Measurements from ENCODE around the gene CASP7. TPM values are rescaled to one million over a fixed set of nuclear protein-coding genes. Genes with fewer than 3 reads are reported as not detected.
"Not testable (repeated sequence)": the region's sequence is repeated elsewhere in the genome, so short reads cannot be mapped to it uniquely, and the experiment has no call there.

CASP7 gene
- total RNA-seq, 2 donors from 2014 or later, result 9.9 to 18.5 TPM

GRCh38 chr10:113651898-113652297 lies 27.8 kb upstream of the CASP7 start:
- H3K4me1 Mint-ChIP-seq (ENCODE audit: low read depth), result no peaks in the 10 kb centered on the region
- no peaks in the 10 kb centered on the region for H3K36me3 Mint-ChIP-seq (ENCODE audit: insufficient read depth in 2 of 2)
- H3K9me3 Mint-ChIP-seq, result peaks cover 0 to 1% of the 10 kb centered on the region in 2 donors
- H3K27ac Mint-ChIP-seq, result no peak overlapping the region
- DNase-seq (no peak), ATAC-seq (replicated peaks in 1 of 2) (no peak)
- no peak overlapping the region for H3K4me3 Mint-ChIP-seq
- peaks cover 48% of the 10 kb centered on the region for H3K27me3 Mint-ChIP-seq (ENCODE audit: low read depth)

- not testable (repeated sequence) for H3K4me1 Mint-ChIP-seq (ENCODE audit: low read depth); H3K9me3 Mint-ChIP-seq; H3K4me3 Mint-ChIP-seq; H3K36me3 Mint-ChIP-seq (ENCODE audit: insufficient read depth in 2 of 2); DNase-seq; H3K27ac Mint-ChIP-seq; ATAC-seq (replicated peaks in 1 of 2)
- peaks cover 43% of the 10 kb centered on the region for H3K27me3 Mint-ChIP-seq (ENCODE audit: low read depth)
These were observed 27.3 kb upstream of the CASP7 start for GRCh38 chr10:113652456-113652855.

- Mint-ChIP-seq H3K4me3 (no peak overlapping the region), H3K4me1 (ENCODE audit: low read depth) (no peaks in the 10 kb centered on the region), H3K27ac (no peak overlapping the region), H3K9me3 (no peaks in the 10 kb centered on the region), H3K27me3 (ENCODE audit: low read depth) (peaks cover 29% of the 10 kb centered on the region), H3K36me3 (ENCODE audit: insufficient read depth in 2 of 2) (no peaks in the 10 kb centered on the region)
- ATAC-seq (replicated peaks in 1 of 2) (no peak), DNase-seq (no peak)
These were observed 22.8 kb upstream of the CASP7 start for GRCh38 chr10:113656896-113657295.

GRCh38 chr10:113657544-113657943 lies 22.2 kb upstream of the CASP7 start:
- Mint-ChIP-seq H3K4me3 (no peak overlapping the region), H3K27me3 (ENCODE audit: low read depth) (peaks cover 30% of the 10 kb centered on the region), H3K9me3 (no peaks in the 10 kb centered on the region), H3K36me3 (ENCODE audit: insufficient read depth in 2 of 2) (no peaks in the 10 kb centered on the region), H3K27ac (no peak overlapping the region), H3K4me1 (ENCODE audit: low read depth) (no peaks in the 10 kb centered on the region)
- DNase-seq (no peak), ATAC-seq (replicated peaks in 1 of 2) (no peak)

- DNase-seq, result no peak
- no peak overlapping the region for H3K4me3 Mint-ChIP-seq
- no peaks in the 10 kb centered on the region for H3K4me1 Mint-ChIP-seq (ENCODE audit: low read depth)
- ATAC-seq (replicated peaks in 1 of 2), result no peak
- H3K9me3 Mint-ChIP-seq, result no peaks in the 10 kb centered on the region
- no peak overlapping the region for H3K27ac Mint-ChIP-seq
- H3K27me3 Mint-ChIP-seq (ENCODE audit: low read depth), result peaks cover 30% of the 10 kb centered on the region
- no peaks in the 10 kb centered on the region for H3K36me3 Mint-ChIP-seq (ENCODE audit: insufficient read depth in 2 of 2)
These were observed 18.4 kb upstream of the CASP7 start for GRCh38 chr10:113661332-113661731.

- DNase-seq (no peak), ATAC-seq (replicated peaks in 1 of 2) (no peak)
- Mint-ChIP-seq H3K4me3 (no peak overlapping the region), H3K4me1 (ENCODE audit: low read depth) (peaks cover 7% of the 10 kb centered on the region), H3K9me3 (peaks cover 0 to 3% of the 10 kb centered on the region in 2 donors), H3K27me3 (ENCODE audit: low read depth) (peaks cover 30% of the 10 kb centered on the region), H3K36me3 (ENCODE audit: insufficient read depth in 2 of 2) (peaks cover 0 to 2% of the 10 kb centered on the region in 2 donors), H3K27ac (no peak overlapping the region)
These were observed 16.6 kb upstream of the CASP7 start for GRCh38 chr10:113663142-113663541.

- H3K4me1 Mint-ChIP-seq (ENCODE audit: low read depth), result peaks cover 7% of the 10 kb centered on the region
- no peak within 1 kb of the TSS for H3K27ac Mint-ChIP-seq
- peaks cover 30% of the 10 kb centered on the region for H3K27me3 Mint-ChIP-seq (ENCODE audit: low read depth)
- no peak for ATAC-seq (replicated peaks in 1 of 2)
- H3K4me3 Mint-ChIP-seq, result no peak within 1 kb of the TSS
- DNase-seq, result no peak
- H3K9me3 Mint-ChIP-seq, result peaks cover 0 to 3% of the 10 kb centered on the region in 2 donors
- H3K36me3 Mint-ChIP-seq (ENCODE audit: insufficient read depth in 2 of 2), result peaks cover 0 to 2% of the 10 kb centered on the region in 2 donors
These were observed 15.8 kb upstream of the CASP7 start, which contains the start of gene NRAP for GRCh38 chr10:113663908-113664307. NRAP (minus strand) TSS chr10:113664041; CDS start chr10:113663882, 159 bp downstream.

- Mint-ChIP-seq H3K4me1 (ENCODE audit: low read depth) (peaks cover 7% of the 10 kb centered on the region), H3K36me3 (ENCODE audit: insufficient read depth in 2 of 2) (peaks cover 0 to 4% of the 10 kb centered on the region in 2 donors), H3K27ac (no peak overlapping the region), H3K9me3 (peaks cover 0 to 3% of the 10 kb centered on the region in 2 donors), H3K27me3 (ENCODE audit: low read depth) (peaks cover 27% of the 10 kb centered on the region), H3K4me3 (no peak overlapping the region)
- DNase-seq (no peak), ATAC-seq (replicated peaks in 1 of 2) (no peak)
These were observed 14.4 kb upstream of the CASP7 start for GRCh38 chr10:113665352-113665751.

- no peak overlapping the region for H3K27ac Mint-ChIP-seq
These were observed 13.8 kb upstream of the CASP7 start for GRCh38 chr10:113665806-113666354.

GRCh38 chr10:113666682-113667252 lies 12.9 kb upstream of the CASP7 start:
- peaks cover 1 to 3% of the 10 kb centered on the region in 2 donors for H3K9me3 Mint-ChIP-seq
- peaks cover 31% of the 10 kb centered on the region for H3K27me3 Mint-ChIP-seq (ENCODE audit: low read depth)
- ATAC-seq (replicated peaks in 1 of 2), result peak; percentile 91 to 95
- H3K4me3 Mint-ChIP-seq, result peak overlapping the region in 1 of 2 donors; percentile 25
- H3K4me1 Mint-ChIP-seq (ENCODE audit: low read depth), result peaks cover 7% of the 10 kb centered on the region
- peak; percentile 29 to 30 for DNase-seq
- H3K27ac Mint-ChIP-seq, result peak overlapping the region; percentile 12
- peaks cover 0 to 6% of the 10 kb centered on the region in 2 donors for H3K36me3 Mint-ChIP-seq (ENCODE audit: insufficient read depth in 2 of 2)

More at GRCh38 chr10:113665806-113666354, 13.8 kb upstream of the CASP7 start:
- no peak for ATAC-seq (replicated peaks in 1 of 2)
- peaks cover 31% of the 10 kb centered on the region for H3K27me3 Mint-ChIP-seq (ENCODE audit: low read depth)
- peaks cover 0 to 6% of the 10 kb centered on the region in 2 donors for H3K36me3 Mint-ChIP-seq (ENCODE audit: insufficient read depth in 2 of 2)
- no peak for DNase-seq
- H3K4me1 Mint-ChIP-seq (ENCODE audit: low read depth), result peaks cover 7% of the 10 kb centered on the region
- H3K9me3 Mint-ChIP-seq, result peaks cover 1 to 3% of the 10 kb centered on the region in 2 donors
- no peak overlapping the region for H3K4me3 Mint-ChIP-seq

GRCh38 chr10:113680190-113681111 lies 739 bp downstream of the CASP7 start:
- DNase-seq (peak; percentile 43 to 47), ATAC-seq (replicated peaks in 1 of 2) (peak; percentile 16 to 21)
- H3K9me3 Mint-ChIP-seq, result peaks cover 4 to 10% of the 10 kb centered on the region in 2 donors
- H3K4me3 Mint-ChIP-seq, result peak overlapping the region; percentile 92 to 98
- peaks cover 19% of the 10 kb centered on the region in 2 donors for H3K36me3 Mint-ChIP-seq (ENCODE audit: insufficient read depth in 2 of 2)
- H3K27me3 Mint-ChIP-seq (ENCODE audit: low read depth), result no peaks in the 10 kb centered on the region
- peak overlapping the region; percentile 95 for H3K27ac Mint-ChIP-seq
- H3K4me1 Mint-ChIP-seq (ENCODE audit: low read depth), result peaks cover 47% of the 10 kb centered on the region

GRCh38 chr10:113681533-113682470 lies 2.1 kb downstream of the CASP7 start:
- peak; percentile 57 to 63 for DNase-seq
- peaks cover 47% of the 10 kb centered on the region for H3K4me1 Mint-ChIP-seq (ENCODE audit: low read depth)
- peak overlapping the region; percentile 92 to 98 for H3K4me3 Mint-ChIP-seq
- peak overlapping the region; percentile 95 for H3K27ac Mint-ChIP-seq
- H3K36me3 Mint-ChIP-seq (ENCODE audit: insufficient read depth in 2 of 2), result peaks cover 20 to 21% of the 10 kb centered on the region in 2 donors
- ATAC-seq (replicated peaks in 1 of 2), result peak; percentile 55 to 62
- no peaks in the 10 kb centered on the region for H3K27me3 Mint-ChIP-seq (ENCODE audit: low read depth)
- H3K9me3 Mint-ChIP-seq, result peaks cover 5 to 16% of the 10 kb centered on the region in 2 donors
